ENCODE data around the gene DAPK2.
A peak's percentile ranks its signal among the peaks of the same experiment; 100 is the strongest.
"Not testable (repeated sequence)": the region's sequence is repeated elsewhere in the genome, so short reads cannot be mapped to it uniquely, and the experiment has no call there.

The DAPK2 gene

GRCh38 chr15:64089543-64090280 is 43.4 kb upstream of the DAPK2 start:
- no peak for TF ChIP-seq CTCF (IDR thresholded peaks at IDR 0.05; ENCODE audit: control insufficient read depth, extremely low read depth, insufficient read depth)
- H3K4me3 ChIP-seq (ENCODE audit: low read depth, low read length), result no peak overlapping the region
- no peak for DNase-seq (ENCODE audit: low read depth)

DNA sequence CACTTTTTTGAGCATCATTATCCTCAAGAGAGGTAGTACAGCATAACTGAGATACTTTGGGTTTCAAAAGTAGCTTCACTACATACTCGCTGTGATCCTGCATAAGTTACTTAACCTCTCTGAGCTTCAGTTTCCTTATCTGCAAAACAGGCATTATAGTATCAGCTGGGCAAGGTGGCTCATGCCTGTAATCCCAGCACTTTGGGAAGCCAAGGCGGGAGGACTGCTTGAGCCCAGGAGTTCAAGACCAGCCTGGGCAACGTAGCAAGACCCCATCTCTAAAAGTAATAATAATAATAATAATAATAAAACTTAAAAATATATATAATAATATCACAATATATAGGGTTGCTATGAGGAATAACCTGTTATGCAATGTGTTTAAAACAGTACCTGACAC is 36.5 kb upstream of the DAPK2 start:
- TF ChIP-seq CTCF (IDR thresholded peaks at IDR 0.05; ENCODE audit: control insufficient read depth, extremely low read depth, insufficient read depth), result no peak
- H3K4me3 ChIP-seq (ENCODE audit: low read depth, low read length), result no peak overlapping the region
- no peak for DNase-seq (ENCODE audit: low read depth)

- not testable (repeated sequence) for DNase-seq (ENCODE audit: low read depth); H3K4me3 ChIP-seq (ENCODE audit: low read depth, low read length)
Observed at GRCh38 chr15:64073496-64073895, 27.2 kb upstream of the DAPK2 start.

DNA sequence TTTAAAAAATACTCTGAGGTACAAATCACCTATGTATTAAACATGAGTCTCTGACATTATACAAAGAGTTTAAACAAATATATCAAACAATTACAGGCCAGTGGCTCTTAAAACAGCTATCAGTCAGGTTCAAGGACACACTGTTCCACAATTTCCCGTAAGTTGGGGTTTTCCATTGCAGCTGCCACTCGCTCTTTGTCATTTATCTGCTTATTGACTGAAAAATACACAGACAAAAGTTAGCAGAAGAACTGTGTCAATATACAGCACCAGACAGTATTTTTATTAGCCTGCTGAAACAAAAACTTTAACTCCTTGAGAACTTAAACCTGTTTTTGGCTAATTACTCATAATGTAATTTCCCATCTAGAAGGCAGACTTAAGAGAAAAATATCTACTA is 26.5 kb upstream of the DAPK2 start:
- peak; percentile 80 for DNase-seq (ENCODE audit: low read depth)

DNA sequence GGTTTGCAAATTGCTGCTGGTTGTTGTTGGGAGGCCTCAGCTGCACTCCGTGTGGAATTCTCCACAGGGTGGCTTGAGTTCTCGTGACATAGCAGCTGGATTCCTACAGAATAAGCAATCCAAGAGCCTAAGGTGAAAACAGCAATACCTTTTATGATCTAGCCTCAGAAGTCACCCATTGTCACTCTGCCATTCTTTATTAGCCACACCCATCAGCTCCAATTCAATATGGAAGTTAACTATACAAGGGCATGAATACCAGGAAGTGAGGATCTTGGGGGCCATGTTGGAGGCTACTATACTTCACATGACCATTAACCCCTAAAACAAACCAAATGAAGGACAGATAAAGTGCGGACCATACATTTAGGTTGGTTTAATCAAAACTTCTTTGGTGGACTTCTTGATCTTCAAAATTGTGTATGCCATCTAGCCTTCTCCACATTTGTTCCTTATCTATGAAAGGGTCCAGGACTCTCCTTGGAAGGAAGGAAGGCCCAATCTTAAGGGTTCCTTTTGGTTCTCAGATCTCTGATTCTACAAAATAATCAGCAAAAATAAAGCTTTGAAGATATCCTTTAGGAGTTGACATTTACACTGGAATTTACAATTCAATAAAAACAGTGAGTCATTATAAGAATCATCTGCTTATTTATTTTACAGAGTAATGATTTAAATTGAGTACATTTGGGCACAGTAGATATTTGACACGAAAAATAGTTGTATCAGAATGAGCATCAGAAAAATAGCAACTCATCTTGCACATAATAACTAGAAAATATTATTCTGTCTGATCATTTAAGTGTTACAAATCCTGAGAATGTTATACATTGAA is 25.9 kb upstream of the DAPK2 start:
- no peak for DNase-seq (ENCODE audit: low read depth)
- TF ChIP-seq CTCF (IDR thresholded peaks at IDR 0.05; ENCODE audit: control insufficient read depth, extremely low read depth, insufficient read depth), result no peak
- peak overlapping the region; percentile 21; the same call in 1 of the 2 replicates for H3K4me3 ChIP-seq (ENCODE audit: low read depth, low read length)

More for the DNA sequence above, 26.5 kb upstream of the DAPK2 start:
- no peak overlapping the region; the same call in 1 of the 2 replicates for H3K4me3 ChIP-seq (ENCODE audit: low read depth, low read length)
- no peak for TF ChIP-seq CTCF (IDR thresholded peaks at IDR 0.05; ENCODE audit: control insufficient read depth, extremely low read depth, insufficient read depth)

DNA sequence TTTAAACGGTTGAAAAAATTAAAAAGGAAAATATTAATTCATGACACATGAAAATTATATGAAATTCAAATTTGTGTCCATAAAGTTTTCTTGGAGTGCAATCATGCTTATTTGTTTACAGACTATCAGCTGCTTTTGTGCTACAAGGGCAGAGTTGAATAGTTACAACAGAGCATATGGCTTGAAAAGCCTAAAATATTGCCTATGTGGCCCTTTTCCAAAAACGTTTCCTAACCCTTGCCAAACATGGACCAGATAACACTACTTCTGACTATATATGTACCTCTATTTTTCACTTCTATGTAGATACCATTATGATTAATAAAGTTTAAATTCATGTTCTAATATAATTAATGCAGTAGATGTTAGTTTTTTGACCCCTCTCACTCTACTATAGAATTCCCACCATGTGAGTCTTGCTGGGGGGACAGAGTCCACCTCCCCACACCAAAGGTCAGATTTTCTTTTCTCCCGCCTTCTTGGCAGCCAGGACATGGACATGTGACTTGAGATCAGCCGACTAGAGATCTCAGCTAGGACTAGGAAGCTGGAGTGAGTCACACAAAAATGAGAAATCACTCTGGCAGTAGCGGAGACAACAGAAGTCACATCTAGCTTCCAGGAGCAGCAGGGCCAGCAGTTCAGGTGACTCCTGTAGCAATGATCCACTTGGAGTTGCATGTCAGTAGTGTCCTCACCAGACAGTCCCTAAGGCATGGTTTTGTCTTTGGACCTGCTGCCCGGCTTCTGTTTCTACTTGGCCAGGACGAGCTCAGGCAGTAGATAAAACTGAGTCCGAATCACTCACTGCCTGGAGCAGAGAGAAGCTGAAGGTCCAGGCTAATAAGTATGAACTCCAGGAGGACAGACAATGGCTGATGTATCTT is 24.9 kb upstream of the DAPK2 start:
- no peak for DNase-seq (ENCODE audit: low read depth)
- H3K4me3 ChIP-seq (ENCODE audit: low read depth, low read length), result no peak overlapping the region
- TF ChIP-seq CTCF (IDR thresholded peaks at IDR 0.05; ENCODE audit: control insufficient read depth, extremely low read depth, insufficient read depth), result no peak

GRCh38 chr15:64070106-64070505 is 23.8 kb upstream of the DAPK2 start:
- DNase-seq (ENCODE audit: low read depth), result no peak
- TF ChIP-seq CTCF (IDR thresholded peaks at IDR 0.05; ENCODE audit: control insufficient read depth, extremely low read depth, insufficient read depth), result no peak
- no peak overlapping the region for H3K4me3 ChIP-seq (ENCODE audit: low read depth, low read length)

Measured in LNCaP clone FGC (cell line).